Activated naive CD4-positive, alpha-beta T cell treated with anti-CD3 and anti-CD28 coated beads for 36 hours (primary cell): Measurements from ENCODE around the gene DMRT1. TPM values are rescaled to one million over a fixed set of nuclear protein-coding genes. Genes with fewer than 3 reads are reported as not detected.

Experiments used
- CTCF ChIA-PET: fragments of 350-600 bp; sonication (Branson Sonifier 250); formaldehyde crosslinking; loops from one replicate; lab custom pipeline; 2021; ENCODE audit warnings: antibody characterized with exemption; lab: Charles Lee
- DNase-seq: peaks from one replicate; pipeline ENCODE4 v3.0.0-alpha.2; 2020
- H3K27ac Mint-ChIP-seq: one replicate; pipeline ENCODE4 v1.8.0; 2021; ENCODE audit warnings: mild to moderate bottlenecking, mixed read lengths
- H3K27me3 Mint-ChIP-seq: one replicate; pipeline ENCODE4 v1.8.0; 2021; ENCODE audit warnings: low read depth, mixed read lengths
- H3K36me3 Mint-ChIP-seq: one replicate; pipeline ENCODE4 v1.8.0; 2021; ENCODE audit warnings: low read depth, mixed read lengths
- H3K4me1 Mint-ChIP-seq: one replicate; pipeline ENCODE4 v1.8.0; 2021; ENCODE audit warnings: low read depth, mixed read lengths
- H3K4me3 Mint-ChIP-seq: one replicate; pipeline ENCODE4 v1.8.0; 2021; ENCODE audit warnings: mild to moderate bottlenecking, moderate library complexity, mixed read lengths
- H3K9me3 Mint-ChIP-seq: one replicate; pipeline ENCODE4 v1.8.0; 2021; ENCODE audit warnings: mixed read lengths
- intact Hi-C: fragments of 100-400 bp; cut with micrococcal nuclease; formaldehyde crosslinking; loops from one replicate; pipeline ENCODE4 v1.15.1; 2023
- total RNA-seq, 2 experiments: library from RNA; stranded (reverse); gene quantifications; one replicate each; pipeline ENCODE4 v1.2.3, GENCODE V29; 2021

Gene DMRT1
- total RNA-seq, 2 experiments from 2014 or later: not detected

DNA sequence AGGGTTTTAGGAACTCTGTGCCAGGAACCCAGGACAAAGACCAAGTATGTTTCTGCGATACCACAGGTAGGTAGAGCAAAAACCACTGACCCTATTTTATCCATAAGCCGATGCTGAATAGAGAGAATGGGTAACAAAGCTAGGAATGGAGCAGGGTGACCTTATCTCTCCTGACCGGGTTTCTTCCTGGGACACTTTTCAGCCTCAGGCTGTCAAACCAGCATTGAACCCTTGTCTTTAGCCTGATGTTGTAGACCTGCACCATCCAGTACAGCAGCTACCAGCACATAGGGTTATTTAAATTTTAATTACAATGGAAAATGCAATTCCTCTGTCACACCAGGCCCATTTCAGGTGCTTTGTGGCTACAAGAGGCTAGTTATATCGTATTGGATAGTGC lies 91.9 kb downstream of the DMRT1 start:
- DNase-seq: no peak
- intact Hi-C loops: no loop called here
- Mint-ChIP-seq H3K4me1 (no peaks in the 10 kb centered on the region), H3K36me3 (no peaks in the 10 kb centered on the region), H3K4me3 (no peak overlapping the region), H3K27ac (no peak overlapping the region), H3K27me3 (peaks cover 33% of the 10 kb centered on the region), H3K9me3 (peaks cover 2% of the 10 kb centered on the region)
- CTCF ChIA-PET: interaction anchor here (1.3 to 1.4 kb wide), 2 partner anchors 40 to 67 kb away, joined by 3 read pairs; no protein-coding TSS in a partner anchor

DNA sequence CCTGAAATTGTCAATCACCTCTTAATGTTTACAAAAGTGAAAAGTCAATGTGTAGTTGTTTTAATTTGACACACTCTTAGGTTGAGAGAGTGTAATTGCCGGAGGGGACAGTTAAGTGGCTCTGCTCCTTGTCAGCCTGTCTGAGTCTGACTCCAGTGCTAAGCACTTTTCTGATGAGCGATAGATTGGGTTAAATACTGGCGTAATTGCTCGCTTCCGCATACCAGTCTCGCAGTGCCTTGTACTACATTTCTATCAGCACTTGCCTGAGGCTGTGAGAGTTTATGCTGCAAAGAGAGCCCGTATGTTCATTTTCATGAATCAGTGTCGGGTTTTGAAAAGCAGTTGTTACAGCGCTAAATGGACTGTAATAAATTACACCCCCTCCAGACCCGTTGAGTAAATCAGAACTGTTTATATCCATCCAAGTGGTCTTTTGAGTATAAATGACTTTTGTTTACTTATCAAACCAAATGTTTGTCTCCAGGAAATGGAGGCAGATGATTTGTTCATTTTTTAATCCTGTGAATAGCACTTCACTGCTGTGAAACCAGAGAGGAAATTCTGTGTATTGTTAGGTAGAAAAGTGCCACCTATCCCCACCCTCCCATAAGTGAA lies 94.0 kb downstream of the DMRT1 start:
- no peaks in the 10 kb centered on the region for H3K36me3 Mint-ChIP-seq
- peaks cover 41% of the 10 kb centered on the region for H3K27me3 Mint-ChIP-seq

DNA sequence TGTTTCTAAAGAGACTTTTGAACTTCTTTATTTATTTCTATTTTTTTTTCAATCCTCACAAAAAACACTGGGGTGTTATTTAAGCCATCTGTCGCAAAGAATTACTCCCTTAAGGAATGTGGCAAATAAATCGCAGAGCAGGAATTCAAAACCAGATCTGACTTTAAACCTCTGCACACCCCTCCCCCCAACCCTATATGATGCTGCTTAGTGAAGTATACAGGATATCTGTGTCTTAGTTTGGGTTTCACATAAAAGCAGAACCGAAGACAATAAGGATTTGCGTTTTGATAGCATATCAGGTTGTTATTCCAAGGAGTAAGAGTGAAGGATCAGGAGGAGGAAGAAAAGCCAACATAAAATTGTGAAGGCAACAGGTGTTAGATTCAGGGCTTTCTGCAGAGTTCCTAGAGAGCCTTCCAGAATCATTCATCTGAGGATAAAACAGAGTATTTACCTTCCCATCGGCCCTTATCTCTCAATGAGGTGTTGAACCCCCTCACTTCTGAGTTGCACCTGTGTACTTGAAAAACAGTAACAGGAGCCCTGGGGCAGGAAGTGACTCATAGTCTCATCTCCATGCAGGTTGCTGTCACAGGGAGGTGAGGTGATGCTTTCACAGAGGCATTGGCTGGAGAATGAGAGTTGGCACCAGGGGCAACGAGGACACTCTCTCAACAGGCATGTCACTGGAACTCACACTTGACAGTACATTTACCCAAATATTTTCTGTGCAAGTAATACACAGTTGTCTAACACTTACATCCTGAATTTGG lies 101.5 kb downstream of the DMRT1 start:
- peak; percentile 6 for DNase-seq
- Mint-ChIP-seq H3K4me1 (no peaks in the 10 kb centered on the region), H3K27ac (no peak overlapping the region), H3K27me3 (peaks cover 42% of the 10 kb centered on the region), H3K36me3 (no peaks in the 10 kb centered on the region), H3K9me3 (peaks cover 5% of the 10 kb centered on the region), H3K4me3 (no peak overlapping the region)
- intact Hi-C loops: no loop called here
- CTCF ChIA-PET: no interaction called here

More for the DNA sequence above, 94.0 kb downstream of the DMRT1 start:
- Mint-ChIP-seq H3K27ac (no peak overlapping the region), H3K4me3 (no peak overlapping the region), H3K9me3 (peaks cover 8% of the 10 kb centered on the region), H3K4me1 (no peaks in the 10 kb centered on the region)
- intact Hi-C loops: no loop called here
- DNase-seq: no peak
- CTCF ChIA-PET: no interaction called here

DNA sequence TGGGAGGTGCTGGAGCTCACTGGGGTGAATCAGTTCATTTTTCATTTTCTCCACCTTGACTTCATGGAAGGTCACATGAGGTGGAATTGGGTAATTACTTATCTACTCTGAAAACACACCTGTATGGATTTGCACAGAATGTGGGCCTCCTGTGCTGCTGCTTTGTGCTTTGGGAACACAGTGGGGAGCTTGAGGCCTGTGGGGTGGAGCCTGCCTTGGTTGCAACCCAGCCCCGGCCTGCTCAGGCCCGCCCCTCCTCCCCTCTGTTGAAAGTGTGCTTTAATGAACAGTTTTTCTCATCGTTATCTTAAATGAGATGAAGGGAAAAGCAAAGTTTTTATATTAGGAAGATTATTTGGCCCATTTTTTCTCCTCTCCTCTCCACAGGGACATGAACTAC lies 106.5 kb downstream of the DMRT1 start:
- H3K9me3 Mint-ChIP-seq: no peaks in the 10 kb centered on the region
- intact Hi-C loops: no loop called here
- CTCF ChIA-PET: no interaction called here

DNA sequence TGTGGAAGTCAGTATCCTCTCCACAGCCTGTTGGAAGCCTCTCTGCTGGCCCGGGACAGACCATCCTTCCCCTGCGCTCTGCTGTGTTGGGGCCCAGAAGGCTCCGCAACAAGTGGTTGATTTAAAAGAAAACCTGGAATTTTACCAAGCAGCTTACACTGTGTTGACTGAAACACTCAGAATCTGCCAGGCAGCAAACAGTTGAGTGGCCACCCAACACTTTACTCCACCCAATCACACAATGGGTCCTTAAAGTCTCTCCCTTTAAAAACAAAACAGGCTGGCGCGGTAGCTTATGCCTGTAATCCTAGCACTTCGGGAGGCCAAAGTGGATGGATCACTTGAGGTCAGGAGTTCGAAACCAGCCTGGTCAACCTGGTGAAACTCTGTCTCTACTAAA lies 107.0 kb downstream of the DMRT1 start:
- Mint-ChIP-seq H3K27ac (no peak overlapping the region), H3K4me1 (no peaks in the 10 kb centered on the region), H3K36me3 (no peaks in the 10 kb centered on the region), H3K27me3 (peaks cover 42% of the 10 kb centered on the region), H3K9me3 (no peaks in the 10 kb centered on the region), H3K4me3 (no peak overlapping the region)
- intact Hi-C loops: no loop called here
- no peak for DNase-seq
- CTCF ChIA-PET: interaction anchor here (0.7 to 1.0 kb wide), 2 partner anchors 14 to 61 kb away, joined by 3 read pairs; no protein-coding TSS in a partner anchor

More for the DNA sequence above, 106.5 kb downstream of the DMRT1 start:
- DNase-seq: no peak
- Mint-ChIP-seq H3K4me3 (no peak overlapping the region), H3K4me1 (no peaks in the 10 kb centered on the region), H3K27me3 (peaks cover 46% of the 10 kb centered on the region), H3K27ac (no peak overlapping the region), H3K36me3 (no peaks in the 10 kb centered on the region)

DNA sequence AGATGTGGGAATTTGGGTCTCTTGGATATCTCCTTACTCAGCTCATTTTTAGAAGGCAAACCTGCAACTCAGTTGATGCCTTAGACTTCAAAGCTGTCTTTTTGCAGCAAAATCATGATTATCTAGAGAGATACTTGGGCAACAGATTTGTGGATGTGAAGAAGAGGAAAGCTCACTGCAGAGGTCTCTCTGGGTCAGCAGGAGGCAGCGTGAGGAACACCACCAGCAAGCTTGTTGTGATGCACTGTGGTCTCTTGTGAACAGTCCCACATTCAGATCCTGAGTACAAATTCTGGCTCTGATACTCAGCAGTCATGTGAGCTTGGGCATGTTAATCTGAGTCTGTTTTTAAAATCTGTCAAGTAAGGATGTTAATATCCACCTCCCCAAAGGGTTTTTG lies 108.6 kb downstream of the DMRT1 start:
- Mint-ChIP-seq H3K4me1 (no peaks in the 10 kb centered on the region), H3K9me3 (no peaks in the 10 kb centered on the region), H3K27ac (no peak overlapping the region), H3K4me3 (no peak overlapping the region), H3K27me3 (peaks cover 41% of the 10 kb centered on the region), H3K36me3 (no peaks in the 10 kb centered on the region)
- no peak for DNase-seq
- intact Hi-C loops: no loop called here
- CTCF ChIA-PET: interaction anchor here (1.3 kb wide), 1 partner anchor 33 kb away, joined by 3 read pairs; no protein-coding TSS in a partner anchor

DNA sequence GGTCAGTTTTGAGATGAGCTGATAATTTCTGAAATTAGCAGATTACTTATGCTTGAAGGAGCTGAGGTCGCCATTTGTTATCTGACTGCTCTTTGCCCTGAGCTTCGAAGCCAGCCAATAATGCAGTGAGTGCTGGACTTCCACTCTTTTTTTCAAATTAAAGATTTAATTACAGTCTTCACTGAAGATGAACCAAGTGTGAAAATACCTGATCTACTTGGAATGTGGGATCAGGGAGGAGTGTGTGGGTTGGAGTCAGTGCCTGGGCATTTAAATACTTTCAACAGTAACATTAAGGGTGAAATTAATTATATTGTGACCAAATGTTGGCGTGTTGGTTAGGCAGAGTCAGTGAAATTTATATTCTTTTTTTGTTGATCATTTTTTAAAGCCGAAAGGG lies 111.0 kb downstream of the DMRT1 start:
- intact Hi-C loops: no loop called here
- Mint-ChIP-seq H3K27me3 (peaks cover 28% of the 10 kb centered on the region), H3K4me1 (no peaks in the 10 kb centered on the region), H3K27ac (no peak overlapping the region), H3K4me3 (no peak overlapping the region), H3K9me3 (no peaks in the 10 kb centered on the region), H3K36me3 (no peaks in the 10 kb centered on the region)
- DNase-seq: no peak
- CTCF ChIA-PET: no interaction called here

DNA sequence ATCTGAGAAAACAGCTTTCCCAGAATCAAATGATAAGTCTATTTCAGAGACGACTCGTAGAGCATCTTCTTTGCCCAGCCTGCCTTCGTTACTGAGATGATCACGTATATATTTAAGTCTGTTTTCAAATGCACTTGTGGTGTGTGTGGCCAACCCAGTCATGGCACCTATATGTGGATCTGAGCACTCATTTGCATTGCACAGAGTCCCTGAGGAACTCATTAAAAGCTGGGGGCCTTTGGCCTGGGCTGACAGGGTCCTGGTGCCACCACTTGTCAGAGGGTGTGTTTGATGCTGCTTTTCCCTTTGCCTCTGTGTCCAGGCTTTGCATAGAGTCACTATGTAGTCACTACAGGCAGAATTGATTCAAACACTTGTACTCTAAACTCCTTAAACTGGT lies 117.6 kb downstream of the DMRT1 start:
- CTCF ChIA-PET: no interaction called here

DNA sequence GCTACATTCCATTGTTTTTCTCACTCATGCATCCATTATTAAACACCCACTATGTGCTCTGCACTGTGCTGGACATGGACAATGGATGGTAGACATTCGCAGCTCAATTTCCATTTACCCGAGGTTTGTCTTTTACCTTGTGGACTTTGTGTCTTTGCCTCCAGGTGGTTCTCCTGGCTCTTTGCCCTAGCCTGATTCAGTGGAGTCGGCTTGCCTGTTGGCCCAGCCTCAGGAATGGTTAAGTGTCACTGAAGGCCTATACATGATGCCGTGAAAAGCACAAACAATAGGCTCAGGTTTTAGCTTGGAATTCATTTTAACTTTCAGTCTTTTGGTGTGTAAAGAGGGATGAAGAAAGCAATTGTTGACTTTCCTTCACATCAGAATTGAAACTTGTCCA lies 118.4 kb downstream of the DMRT1 start:
- Mint-ChIP-seq H3K27ac (no peak overlapping the region), H3K9me3 (no peaks in the 10 kb centered on the region), H3K27me3 (peaks cover 38% of the 10 kb centered on the region), H3K4me3 (no peak overlapping the region), H3K4me1 (no peaks in the 10 kb centered on the region), H3K36me3 (no peaks in the 10 kb centered on the region)
- CTCF ChIA-PET: interaction anchor here (0.6 kb wide), 1 partner anchor 14 kb away, joined by 3 read pairs; no protein-coding TSS in a partner anchor
- intact Hi-C loops: no loop called here
- no peak for DNase-seq

More for the DNA sequence above, 117.6 kb downstream of the DMRT1 start:
- no peaks in the 10 kb centered on the region for H3K9me3 Mint-ChIP-seq
- intact Hi-C loops: no loop called here
- no peak for DNase-seq
- H3K4me3 Mint-ChIP-seq: no peak overlapping the region
- no peaks in the 10 kb centered on the region for H3K4me1 Mint-ChIP-seq
- H3K36me3 Mint-ChIP-seq: no peaks in the 10 kb centered on the region
- no peak overlapping the region for H3K27ac Mint-ChIP-seq
- H3K27me3 Mint-ChIP-seq: peaks cover 33% of the 10 kb centered on the region

DNA sequence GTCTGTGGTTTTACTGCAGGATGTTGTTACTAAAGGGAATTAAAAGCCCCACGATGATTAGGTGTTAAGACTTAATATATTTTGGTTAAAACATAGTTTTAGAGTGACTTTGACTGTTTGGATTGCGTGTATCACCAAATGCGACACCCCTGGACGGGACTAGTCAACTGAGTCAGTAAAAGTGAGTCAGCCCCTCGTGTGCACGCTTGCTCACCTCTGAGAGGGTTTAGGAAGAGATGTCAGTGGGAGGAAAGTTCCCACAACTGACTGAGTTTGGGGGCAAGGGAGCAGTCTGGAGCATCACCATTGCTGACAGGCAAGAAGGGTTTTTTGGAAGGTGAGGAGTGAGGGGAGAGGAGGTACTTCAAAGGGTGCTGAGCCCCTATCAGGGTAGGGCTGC lies 120.5 kb downstream of the DMRT1 start:
- CTCF ChIA-PET: interaction anchor here (1.0 kb wide), 1 partner anchor 13 kb away, joined by 3 read pairs; no protein-coding TSS in a partner anchor
- Mint-ChIP-seq H3K27ac (no peak overlapping the region), H3K9me3 (no peaks in the 10 kb centered on the region), H3K4me3 (no peak overlapping the region), H3K36me3 (no peaks in the 10 kb centered on the region), H3K27me3 (peaks cover 55% of the 10 kb centered on the region), H3K4me1 (no peaks in the 10 kb centered on the region)
- intact Hi-C loops: no loop called here
- no peak for DNase-seq

DNA sequence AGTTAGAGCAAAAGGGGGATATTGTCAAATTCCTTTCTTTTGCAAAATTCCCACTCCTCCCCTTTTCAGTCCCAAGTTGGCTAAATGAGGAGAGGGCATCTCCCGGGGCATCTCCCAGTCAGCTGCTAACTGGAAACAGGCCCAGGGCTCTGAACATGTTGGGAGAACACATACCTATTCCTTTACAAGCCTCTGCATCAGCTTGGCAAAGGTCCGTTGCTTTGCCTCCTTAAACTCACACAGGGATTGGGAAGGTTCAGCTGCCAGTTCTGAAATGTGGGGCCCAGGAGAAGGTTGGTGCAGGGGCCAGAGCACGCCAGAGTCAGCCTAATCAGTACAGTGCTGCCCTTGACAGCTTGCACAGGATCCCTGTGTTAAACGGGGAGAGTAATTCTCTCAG lies 124.0 kb downstream of the DMRT1 start:
- H3K36me3 Mint-ChIP-seq: no peaks in the 10 kb centered on the region
- H3K27ac Mint-ChIP-seq: no peak overlapping the region
- DNase-seq: no peak
- H3K4me3 Mint-ChIP-seq: no peak overlapping the region
- peaks cover 17% of the 10 kb centered on the region for H3K4me1 Mint-ChIP-seq
- H3K9me3 Mint-ChIP-seq: no peaks in the 10 kb centered on the region
- H3K27me3 Mint-ChIP-seq: peaks cover 81% of the 10 kb centered on the region
- CTCF ChIA-PET: no interaction called here
- intact Hi-C loops: no loop called here

DNA sequence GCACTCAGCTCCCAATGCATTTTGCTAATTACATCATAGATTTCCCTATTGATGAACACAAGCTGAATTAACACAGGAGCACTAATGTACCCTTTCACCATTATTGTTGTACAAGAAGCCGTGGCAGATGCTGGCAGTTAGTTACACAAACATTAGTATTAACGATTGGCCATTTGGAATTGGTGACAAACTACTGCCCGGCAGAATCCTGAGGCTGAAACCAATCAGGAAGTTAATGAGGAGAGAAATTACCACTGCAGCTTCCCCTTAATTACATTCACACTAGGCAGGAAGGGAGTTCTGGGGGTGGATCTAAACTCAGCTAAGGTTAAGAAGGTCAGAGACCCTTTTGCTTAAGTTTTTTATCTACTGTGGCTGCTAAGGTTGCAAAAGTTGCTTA lies 125.4 kb downstream of the DMRT1 start:
- no peak overlapping the region for H3K27ac Mint-ChIP-seq
- peaks cover 76% of the 10 kb centered on the region for H3K27me3 Mint-ChIP-seq
- H3K36me3 Mint-ChIP-seq: no peaks in the 10 kb centered on the region
- no peaks in the 10 kb centered on the region for H3K9me3 Mint-ChIP-seq
- no peak overlapping the region for H3K4me3 Mint-ChIP-seq
- CTCF ChIA-PET: interaction anchor here (0.6 kb wide), 1 partner anchor 30 kb away, joined by 4 read pairs; no protein-coding TSS in a partner anchor
- peaks cover 17% of the 10 kb centered on the region for H3K4me1 Mint-ChIP-seq
- intact Hi-C loops: no loop called here
- DNase-seq: no peak
